Activated B cell treated with CpG ODN at 0.5 μM for 24 hours (primary cell): ENCODE measurements around the gene SOX30. TPM values are rescaled to one million over a fixed set of nuclear protein-coding genes. Genes with fewer than 3 reads are reported as not detected.
A peak's percentile ranks its signal among the peaks of the same experiment; 100 is the strongest.

Source experiments
- ATAC-seq: fragments of 200-7000 bp; cut with Tn5 transposase; one replicate; pipeline ENCODE4 v1.10.0; 2021; ENCODE audit warnings: low read depth, mild to moderate bottlenecking, moderate library complexity
- CTCF ChIA-PET: fragments of 350-600 bp; sonication (Branson Sonifier 250); formaldehyde crosslinking; loops from one replicate; lab custom pipeline; 2021; ENCODE audit warnings: antibody characterized with exemption; lab: Charles Lee
- POLR2A ChIA-PET: fragments of 350-600 bp; sonication (Branson Sonifier 250); formaldehyde crosslinking; loops from one replicate; lab custom pipeline; 2021; ENCODE audit warnings: antibody characterized with exemption; lab: Charles Lee
- DNase-seq: peaks from one replicate; pipeline ENCODE4 v3.0.0; 2022
- H3K27ac Mint-ChIP-seq: one replicate; pipeline ENCODE4 v1.8.0; 2020; ENCODE audit warnings: mixed read lengths
- H3K27me3 Mint-ChIP-seq: one replicate; pipeline ENCODE4 v1.8.0; 2021; ENCODE audit warnings: mixed read lengths
- H3K36me3 Mint-ChIP-seq: one replicate; pipeline ENCODE4 v1.8.0; 2021; ENCODE audit warnings: low read depth, mixed read lengths
- H3K4me1 Mint-ChIP-seq: one replicate; pipeline ENCODE4 v1.8.0; 2021; ENCODE audit warnings: mixed read lengths
- H3K4me3 Mint-ChIP-seq: one replicate; pipeline ENCODE4 v1.8.0; 2020; ENCODE audit warnings: mild to moderate bottlenecking, mixed read lengths
- H3K9me3 Mint-ChIP-seq: one replicate; pipeline ENCODE4 v1.8.0; 2020; ENCODE audit warnings: mixed read lengths
- CTCF ChIP-seq: fragments of 200-600 bp; IDR thresholded peaks from one replicate; pipeline ENCODE4 v1.8.0; 2022; ENCODE audit warnings: antibody characterized with exemption, mild to moderate bottlenecking
- intact Hi-C: fragments of 100-400 bp; cut with micrococcal nuclease; formaldehyde crosslinking; loops from one replicate; pipeline ENCODE4 v1.15.1; 2024
- total RNA-seq: library from RNA; stranded (reverse); gene quantifications from 2 replicates; pipeline ENCODE4 v1.2.3, GENCODE V29; 2022

Gene SOX30
- total RNA-seq, 1 donor from 2014 or later, result 0.47 TPM

DNA sequence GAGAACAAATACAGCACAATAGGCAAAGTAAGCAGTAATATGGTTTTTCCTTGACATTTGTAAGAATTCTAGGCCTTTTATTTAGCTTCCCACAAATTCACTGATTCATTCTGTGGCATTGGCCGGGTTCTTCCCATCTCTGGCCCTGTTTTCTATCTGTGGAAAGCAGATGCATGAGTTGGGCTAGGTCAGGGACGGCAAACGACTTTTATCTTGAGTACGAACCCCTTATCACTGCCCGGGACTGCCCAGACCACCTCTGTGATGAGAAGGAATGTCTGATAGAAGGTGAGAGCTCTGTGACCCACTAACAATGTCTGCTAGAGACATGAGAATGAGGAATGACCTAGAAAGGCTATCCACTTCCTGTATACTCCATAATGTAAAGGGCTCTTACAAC lies 41.2 kb downstream of the SOX30 start:
- CTCF ChIA-PET, result no interaction called here
- intact Hi-C loops, result no loop called here
- no peak overlapping the region for H3K4me3 Mint-ChIP-seq

GRCh38 chr5:157608972-157609565 lies 43.2 kb downstream of the SOX30 start:
- TF ChIP-seq CTCF, result no peak
- Mint-ChIP-seq H3K4me1 (peaks cover 72% of the 10 kb centered on the region), H3K36me3 (no peaks in the 10 kb centered on the region), H3K27me3 (no peaks in the 10 kb centered on the region), H3K27ac (no peak overlapping the region), H3K4me3 (no peak overlapping the region), H3K9me3 (no peaks in the 10 kb centered on the region)
- DNase-seq (no peak), ATAC-seq (no peak)
- CTCF ChIA-PET, result interaction anchor here (0.6 to 1.1 kb wide), 3 partner anchors 18 to 244 kb away, joined by 3 read pairs; no protein-coding TSS in a partner anchor
- POLR2A ChIA-PET, result interaction anchor here (3.5 kb wide), 1 partner anchor 15 kb away, joined by 30 read pairs; no protein-coding TSS in a partner anchor
- intact Hi-C loops, result no loop called here

More for the DNA sequence above, 41.2 kb downstream of the SOX30 start:
- no peak for TF ChIP-seq CTCF
- POLR2A ChIA-PET, result interaction anchor here (1.3 to 1.5 kb wide), 2 partner anchors 15 to 40 kb away, joined by 3 read pairs; no protein-coding TSS in a partner anchor
- no peaks in the 10 kb centered on the region for H3K9me3 Mint-ChIP-seq
- H3K27ac Mint-ChIP-seq, result no peak overlapping the region
- no peaks in the 10 kb centered on the region for H3K27me3 Mint-ChIP-seq
- no peak for DNase-seq
- peaks cover 64% of the 10 kb centered on the region for H3K4me1 Mint-ChIP-seq
- no peak for ATAC-seq
- H3K36me3 Mint-ChIP-seq, result no peaks in the 10 kb centered on the region

DNA sequence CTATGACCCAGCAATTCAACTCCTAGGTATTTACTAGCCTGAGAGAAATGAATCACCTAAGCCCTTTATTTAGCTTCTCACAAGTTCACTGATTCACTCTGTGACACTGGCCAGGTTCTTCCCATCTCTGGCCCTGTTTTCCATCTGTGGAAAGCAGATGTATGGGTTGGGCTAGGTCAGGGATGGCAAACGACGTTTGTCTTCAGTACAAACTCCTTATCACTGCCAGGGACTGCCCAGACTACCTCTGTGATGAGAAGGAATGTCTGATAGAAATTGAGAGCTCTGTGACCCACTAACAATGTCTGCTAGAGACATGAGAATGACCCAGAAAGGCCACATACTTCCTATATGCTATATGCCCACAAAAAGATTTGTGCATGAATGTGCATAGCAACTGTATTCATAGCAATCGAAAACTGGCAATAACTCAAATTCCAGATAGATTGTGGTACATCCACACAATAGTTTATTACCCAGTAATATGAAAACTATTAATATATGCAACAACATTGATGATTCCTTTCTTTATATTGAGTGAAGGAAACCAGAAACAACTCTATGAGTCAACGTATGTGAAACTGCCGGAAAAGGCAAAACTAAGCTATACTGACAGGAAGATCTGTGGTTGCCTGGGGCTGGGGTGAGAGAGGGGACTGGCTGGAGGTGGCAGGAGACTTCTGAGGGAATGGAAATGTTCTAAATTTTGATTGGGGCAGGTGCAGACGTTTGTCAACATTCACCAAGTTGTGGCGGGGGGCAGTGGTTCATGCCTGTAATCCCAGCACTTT lies 44.7 kb downstream of the SOX30 start:
- ChIA-PET CTCF (no interaction called here), POLR2A (interaction anchor here (0.7 to 3.5 kb wide), 4 partner anchors 13 to 40 kb away, joined by 3 to 30 read pairs (median 6); partner anchors contain the start of gene ADAM19)
- Mint-ChIP-seq H3K4me1 (peaks cover 73% of the 10 kb centered on the region), H3K4me3 (peak overlapping the region; percentile 64), H3K27ac (peak overlapping the region; percentile 67), H3K36me3 (no peaks in the 10 kb centered on the region), H3K27me3 (no peaks in the 10 kb centered on the region), H3K9me3 (no peaks in the 10 kb centered on the region)
- ATAC-seq (peak; percentile 51), DNase-seq (no peak)
- intact Hi-C loops, result no loop called here
- TF ChIP-seq CTCF, result no peak

GRCh38 chr5:157606046-157606445 lies 46.2 kb downstream of the SOX30 start:
- peaks cover 75% of the 10 kb centered on the region for H3K4me1 Mint-ChIP-seq
- no peak overlapping the region for H3K27ac Mint-ChIP-seq
- H3K27me3 Mint-ChIP-seq, result no peaks in the 10 kb centered on the region
- no peak for DNase-seq
- no peaks in the 10 kb centered on the region for H3K9me3 Mint-ChIP-seq
- no peak for ATAC-seq
- POLR2A ChIA-PET, result no interaction called here
- intact Hi-C loops, result no loop called here
- TF ChIP-seq CTCF, result no peak
- no peaks in the 10 kb centered on the region for H3K36me3 Mint-ChIP-seq
- CTCF ChIA-PET, result no interaction called here
- H3K4me3 Mint-ChIP-seq, result no peak overlapping the region
